WERI-Rb-1 (cell line): ENCODE data around the gene ANXA10.
"Not testable (repeated sequence)": the region's sequence is repeated elsewhere in the genome, so short reads cannot be mapped to it uniquely, and the experiment has no call there.

ENCODE experiments used
- DNase-seq: peaks from one replicate; pipeline ENCODE4 v3.0.0-alpha.2; 2020
- H3K27ac ChIP-seq: fragments of 250-450 bp; sonication (Bioruptor Pico); 2 replicates; pipeline ENCODE4 v1.5.1; 2020; ENCODE audit warnings: mild to moderate bottlenecking, moderate library complexity
- H3K27me3 ChIP-seq: fragments of 250-450 bp; sonication (Bioruptor Pico); 2 replicates; pipeline ENCODE4 v1.5.1; 2021; ENCODE audit warnings: mild to moderate bottlenecking, low read depth, moderate library complexity; ENCODE audit not compliant: insufficient read depth, severe bottlenecking
- H3K36me3 ChIP-seq: fragments of 250-450 bp; sonication (Bioruptor Pico); 2 replicates; pipeline ENCODE4 v1.5.1; 2020; ENCODE audit warnings: mild to moderate bottlenecking, moderate library complexity
- H3K4me3 ChIP-seq: 2 replicates; pipeline ENCODE4 v1.5.1; 2011; ENCODE audit warnings: low read depth, mild to moderate bottlenecking, control low read depth, low read length
- H3K9me3 ChIP-seq: fragments of 250-450 bp; sonication (Bioruptor Pico); 2 replicates; pipeline ENCODE4 v1.5.1; 2021; ENCODE audit warnings: mild to moderate bottlenecking, moderate library complexity; ENCODE audit not compliant: severe bottlenecking
- CTCF ChIP-seq: IDR thresholded peaks from 2 replicates; pipeline ENCODE4 v1.5.1; 2011; ENCODE audit warnings: low read depth, mild to moderate bottlenecking, control low read depth, inconsistent platforms, low read length

The ANXA10 gene

GRCh38 chr4:168208957-168209614 lies 116.7 kb downstream of the ANXA10 start:
- H3K9me3 ChIP-seq = peaks cover under 1% of the 10 kb centered on the region
- no peaks in the 10 kb centered on the region for H3K36me3 ChIP-seq
- H3K4me3 ChIP-seq = no peak overlapping the region
- TF ChIP-seq CTCF = no peak
- no peak overlapping the region for H3K27ac ChIP-seq
- no peaks in the 10 kb centered on the region for H3K27me3 ChIP-seq
- no peak for DNase-seq

- no peak for TF ChIP-seq CTCF
- Histone ChIP-seq H3K4me3 (no peak overlapping the region), H3K36me3 (no peaks in the 10 kb centered on the region), H3K27me3 (no peaks in the 10 kb centered on the region), H3K27ac (no peak overlapping the region), H3K9me3 (no peaks in the 10 kb centered on the region)
- no peak for DNase-seq
Observed at GRCh38 chr4:168212656-168213055, 120.3 kb downstream of the ANXA10 start.

- H3K27me3 ChIP-seq, H3K4me3 ChIP-seq, H3K9me3 ChIP-seq, DNase-seq, H3K27ac ChIP-seq, H3K36me3 ChIP-seq: not testable (repeated sequence)
Observed at GRCh38 chr4:168213511-168213910, 121.2 kb downstream of the ANXA10 start.

GRCh38 chr4:168218645-168219044 lies 126.3 kb downstream of the ANXA10 start:
- Histone ChIP-seq H3K36me3 (no peaks in the 10 kb centered on the region), H3K27ac (no peak overlapping the region), H3K27me3 (no peaks in the 10 kb centered on the region), H3K4me3 (no peak overlapping the region), H3K9me3 (no peaks in the 10 kb centered on the region)
- no peak for DNase-seq
- no peak for TF ChIP-seq CTCF

- no peak for DNase-seq
- TF ChIP-seq CTCF = no peak
Observed at GRCh38 chr4:168220893-168221292, 128.6 kb downstream of the ANXA10 start.

GRCh38 chr4:168221301-168221700 lies 129.0 kb downstream of the ANXA10 start:
- Histone ChIP-seq H3K9me3 (no peaks in the 10 kb centered on the region), H3K4me3 (no peak overlapping the region), H3K36me3 (no peaks in the 10 kb centered on the region), H3K27ac (no peak overlapping the region), H3K27me3 (no peaks in the 10 kb centered on the region)
- DNase-seq = no peak
- no peak for TF ChIP-seq CTCF

More at GRCh38 chr4:168220893-168221292, 128.6 kb downstream of the ANXA10 start:
- no peak overlapping the region for H3K27ac ChIP-seq
- H3K9me3 ChIP-seq = no peaks in the 10 kb centered on the region
- H3K4me3 ChIP-seq = no peak overlapping the region
- H3K36me3 ChIP-seq = no peaks in the 10 kb centered on the region
- no peaks in the 10 kb centered on the region for H3K27me3 ChIP-seq
